ENCODE data around the gene WIZ. TPM values are rescaled to one million over a fixed set of nuclear protein-coding genes. Genes with fewer than 3 reads are reported as not detected.

The WIZ gene
- total and polyA plus RNA-seq, 2 of the 4 experiments (the other 2 are of a cell fraction), result 0.90 to 27.1 TPM

GRCh38 chr19:15431396-15432017, 18.2 kb downstream of the WIZ start:
- ChIA-PET POLR2A (ENCODE audit: unreplicated experiment) (no interaction called here), CTCF (interaction anchor here (0.6 to 1.4 kb wide), 3 partner anchors 12 to 114 kb away, joined by 3 to 4 read pairs (median 3); partner anchors contain the start of gene AKAP8L)
- in situ Hi-C loops (cut with MboI; ENCODE audit: low sequenced_read_pairs) (loop anchor here (25.0 kb wide), 1 partner anchor 869 kb away; the partner anchor contains the start of gene NDUFB7), intact Hi-C loops (cut with micrococcal nuclease) (loop anchor here (5.0 kb wide), 1 partner anchor 126 kb away; no protein-coding TSS in a partner anchor), dilution Hi-C loops (cut with HindIII; ENCODE audit: low sequenced_read_pairs, unreplicated experiment) (no loop called here)
- Histone ChIP-seq H2BK20ac (ENCODE audit: low read depth, low read length) (no peak overlapping the region), H2AK5ac (ENCODE audit: low read depth, low read length) (peak overlapping the region; percentile 71), H3K4me1 (ENCODE audit: control insufficient read depth, insufficient read depth, low read length) (peaks cover 20% of the 10 kb centered on the region), H2AK9ac (replicated peaks; ENCODE audit: low read depth, low read length, poor library complexity) (peak overlapping the region; percentile 96), H3K18ac (ENCODE audit: low read depth, low read length) (no peak overlapping the region; the same call in 1 of the 2 replicates), H4K20me1 (ENCODE audit: insufficient read depth, low read length) (peaks cover 43% of the 10 kb centered on the region), H3K4me2 (ENCODE audit: low read depth, low read length) (peak overlapping the region; percentile 99), H3K36me3 (ENCODE audit: control insufficient read depth, insufficient read depth, low read length) (peaks cover 25% of the 10 kb centered on the region), H2BK15ac (ENCODE audit: low read depth, low read length) (no peak overlapping the region), H3K27me3 (ENCODE audit: control insufficient read depth, insufficient read depth, low read length) (no peaks in the 10 kb centered on the region), H3K4ac (ENCODE audit: low read depth, low read length) (peak overlapping the region; percentile 24), H4K91ac (ENCODE audit: insufficient read depth, low read depth, low read length) (peak overlapping the region; percentile 66; the same call in 1 of the 2 replicates), H4K5ac (ENCODE audit: low read depth, low read length) (peak overlapping the region; percentile 7; the same call in 1 of the 2 replicates), H2AFZ (replicated peaks; ENCODE audit: low read length, poor library complexity) (peak overlapping the region; percentile 82), H3K14ac (replicated peaks; ENCODE audit: low read depth, low read length) (peak overlapping the region; percentile 81), H4K8ac (ENCODE audit: low read depth in 2 of 2, low read length in 2 of 2) (peak overlapping the region; percentile 56 to 80; a peak in 3 of 4 replicates), H3K9ac (ENCODE audit: low read depth, low read length) (peak overlapping the region; percentile 98), H3K4me3 (ENCODE audit: insufficient read depth, low read depth, low read length) (peak overlapping the region; percentile 100), H3K79me1 (ENCODE audit: low read depth in 1 of 2, low read length in 2 of 2) (peaks cover 10 to 52% of the 10 kb centered on the region in 2 experiments), H3K27ac (ENCODE audit: insufficient read depth, low read length) (peak overlapping the region; percentile 96), H3K56ac (ENCODE audit: extremely low read depth, insufficient read depth, low read length) (peak overlapping the region; percentile 65; the same call in 1 of the 2 replicates), H2BK5ac (ENCODE audit: low read depth, low read length, poor library complexity, severe bottlenecking) (no peak overlapping the region), H3K9me3 (ENCODE audit: control insufficient read depth, insufficient read depth, low read length) (no peaks in the 10 kb centered on the region), H3K9me1 (ENCODE audit: insufficient read depth, low read length) (peaks cover 12% of the 10 kb centered on the region; the same call in 1 of the 2 replicates), H2BK120ac (ENCODE audit: low read depth, low read length) (no peak overlapping the region), H3K23ac (ENCODE audit: low read depth, low read length) (peak overlapping the region; percentile 5; the same call in 1 of the 2 replicates)
- no peak for ATAC-seq (ENCODE audit: low read depth)
- no peak for TF ChIP-seq MAZ (IDR thresholded peaks at IDR 0.05; ENCODE audit: borderline replicate concordance, low read depth, low read length)
- no peak for TF ChIP-seq RCOR1 (IDR thresholded peaks at IDR 0.05; ENCODE audit: insufficient replicate concordance, low read length)
- TF ChIP-seq CEBPB (IDR thresholded peaks at IDR 0.05; ENCODE audit: low read depth, low read length), result no peak
- TF ChIP-seq RAD21 (IDR thresholded peaks at IDR 0.05; ENCODE audit: low read length), result no peak
- TF ChIP-seq CHD1 (IDR thresholded peaks at IDR 0.05; ENCODE audit: low read depth, low read length), result no peak
- TF ChIP-seq MXI1 (IDR thresholded peaks at IDR 0.05; ENCODE audit: borderline replicate concordance, low read depth, low read length), result no peak
- TF ChIP-seq MAFK (IDR thresholded peaks at IDR 0.05; ENCODE audit: low read depth, low read length), result no peak
- TF ChIP-seq POLR2A (IDR thresholded peaks at IDR 0.05; ENCODE audit: low read depth, low read length), result no peak
- TF ChIP-seq, protein P1, sequence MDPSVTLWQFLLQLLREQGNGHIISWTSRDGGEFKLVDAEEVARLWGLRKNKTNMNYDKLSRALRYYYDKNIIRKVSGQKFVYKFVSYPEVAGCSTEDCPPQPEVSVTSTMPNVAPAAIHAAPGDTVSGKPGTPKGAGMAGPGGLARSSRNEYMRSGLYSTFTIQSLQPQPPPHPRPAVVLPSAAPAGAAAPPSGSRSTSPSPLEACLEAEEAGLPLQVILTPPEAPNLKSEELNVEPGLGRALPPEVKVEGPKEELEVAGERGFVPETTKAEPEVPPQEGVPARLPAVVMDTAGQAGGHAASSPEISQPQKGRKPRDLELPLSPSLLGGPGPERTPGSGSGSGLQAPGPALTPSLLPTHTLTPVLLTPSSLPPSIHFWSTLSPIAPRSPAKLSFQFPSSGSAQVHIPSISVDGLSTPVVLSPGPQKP (IDR thresholded peaks at IDR 0.05; ENCODE audit: borderline replicate concordance, low read depth, low read length), result no peak
- TF ChIP-seq, protein P2, sequence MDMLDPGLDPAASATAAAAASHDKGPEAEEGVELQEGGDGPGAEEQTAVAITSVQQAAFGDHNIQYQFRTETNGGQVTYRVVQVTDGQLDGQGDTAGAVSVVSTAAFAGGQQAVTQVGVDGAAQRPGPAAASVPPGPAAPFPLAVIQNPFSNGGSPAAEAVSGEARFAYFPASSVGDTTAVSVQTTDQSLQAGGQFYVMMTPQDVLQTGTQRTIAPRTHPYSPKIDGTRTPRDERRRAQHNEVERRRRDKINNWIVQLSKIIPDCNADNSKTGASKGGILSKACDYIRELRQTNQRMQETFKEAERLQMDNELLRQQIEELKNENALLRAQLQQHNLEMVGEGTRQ (IDR thresholded peaks at IDR 0.05; ENCODE audit: low read depth, low read length), result no peak
- no peak for TF ChIP-seq FOS (IDR thresholded peaks at IDR 0.05; ENCODE audit: low read depth, low read length)
- TF ChIP-seq RFX5 (IDR thresholded peaks at IDR 0.05; ENCODE audit: low read depth, low read length), result no peak
- no peak for TF ChIP-seq NFE2L2 (IDR thresholded peaks at IDR 0.05; ENCODE audit: low read depth, low read length)
- no peak for TF ChIP-seq SMC3 (IDR thresholded peaks at IDR 0.05; ENCODE audit: low read depth, low read length)
- no peak for TF ChIP-seq BHLHE40 (IDR thresholded peaks at IDR 0.05; ENCODE audit: low read depth, low read length)
- BruUV-seq (replicated peaks), result TSS peak; percentile 57
- no peak for DNase-seq
- WGBS, 2 experiments (ENCODE audit: extremely low coverage in 2 of 2, insufficient read length in 1 of 2), result 4% methylated on average over 4 of the region's 7 CpGs; no CpG with 5 or more reads in 1 of the 2 experiments

All from IMR-90 (cell line).